ENCODE data around the gene ARL6IP1.
A peak's percentile ranks its signal among the peaks of the same experiment; 100 is the strongest.

Gene ARL6IP1

DNA sequence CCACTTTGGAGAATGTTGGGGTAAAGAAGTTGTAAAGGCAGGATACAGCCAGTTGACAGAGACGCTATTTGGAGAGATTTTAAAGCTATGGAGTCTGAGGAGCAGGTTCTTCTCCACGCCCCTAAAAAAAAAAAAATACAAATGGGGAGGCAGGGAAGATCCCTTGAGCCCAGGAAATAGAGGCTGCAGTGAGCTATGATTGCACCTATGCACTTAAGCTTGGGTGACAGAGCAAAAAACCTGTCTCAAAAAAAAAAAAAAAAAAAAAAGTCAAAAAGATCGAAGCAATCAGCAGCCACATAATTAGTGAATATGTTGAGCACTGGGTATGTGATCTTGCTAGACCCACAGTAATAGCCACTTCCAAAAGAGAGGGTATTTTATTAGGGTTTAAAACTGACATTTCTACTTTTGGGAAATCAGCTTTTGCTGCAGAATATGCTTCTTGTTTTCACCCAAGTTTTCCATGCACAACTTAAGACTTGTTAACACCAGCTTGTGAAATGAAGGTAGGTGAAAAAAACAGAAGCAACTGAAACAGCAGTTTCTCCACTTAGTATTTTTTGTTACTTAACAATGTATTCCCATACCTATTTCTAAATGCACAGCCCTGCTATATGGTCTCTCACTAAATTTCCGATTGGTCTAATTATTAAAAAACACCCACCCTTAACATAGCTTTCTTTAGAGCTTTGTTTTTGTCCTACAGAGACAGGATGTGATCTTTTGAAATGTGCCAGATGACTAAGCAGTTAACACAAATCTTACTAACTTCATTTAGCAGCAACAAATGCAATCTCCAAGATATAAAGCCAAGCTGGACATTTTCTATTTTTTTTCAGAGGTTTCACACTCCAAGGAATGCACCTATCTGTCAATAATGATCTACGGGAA lies 2.5 kb upstream of the ARL6IP1 start:
- H3K9me3 ChIP-seq (ENCODE audit: severe bottlenecking): no peaks in the 10 kb centered on the region
- TF ChIP-seq CTCF (IDR thresholded peaks at IDR 0.05; ENCODE audit: low read depth, low read length): no peak
- H3K27ac ChIP-seq: peak overlapping the region; percentile 36; the same call in 1 of the 2 replicates
- no peak for DNase-seq
- H3K27me3 ChIP-seq (ENCODE audit: insufficient read depth, low read depth, severe bottlenecking): no peaks in the 10 kb centered on the region
- H3K4me3 ChIP-seq (ENCODE audit: low read depth, low read length): no peak overlapping the region
- peaks cover 35% of the 10 kb centered on the region for H3K36me3 ChIP-seq

GRCh38 chr16:18802767-18803343 lies 1.5 kb upstream of the ARL6IP1 start:
- no peak for TF ChIP-seq CTCF (IDR thresholded peaks at IDR 0.05; ENCODE audit: low read depth, low read length)
- Histone ChIP-seq H3K4me3 (ENCODE audit: low read depth, low read length) (no peak overlapping the region), H3K27me3 (ENCODE audit: insufficient read depth, low read depth, severe bottlenecking) (no peaks in the 10 kb centered on the region), H3K9me3 (ENCODE audit: severe bottlenecking) (no peaks in the 10 kb centered on the region), H3K27ac (no peak overlapping the region; the same call in 1 of the 2 replicates), H3K36me3 (peaks cover 33% of the 10 kb centered on the region)
- no peak for DNase-seq

DNA sequence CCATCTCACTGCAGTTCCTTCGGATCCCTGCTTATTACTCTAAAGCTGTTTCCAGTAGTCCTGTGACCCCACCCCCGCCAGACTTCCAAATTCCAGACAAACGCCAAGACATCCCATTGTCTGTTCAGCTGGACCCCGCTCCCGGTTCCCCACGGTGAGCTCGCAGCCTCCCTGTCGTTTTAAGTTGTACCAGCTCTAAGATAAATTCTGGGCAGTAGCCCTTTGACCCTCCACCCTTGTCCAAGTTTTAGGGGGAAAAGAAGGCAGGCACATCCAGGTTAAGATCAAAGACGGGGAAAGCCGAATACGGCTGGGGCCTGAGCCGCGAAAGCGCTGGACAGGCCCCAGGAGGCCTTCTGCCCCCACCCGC lies 589 bp downstream of the ARL6IP1 start:
- Histone ChIP-seq H3K27me3 (ENCODE audit: insufficient read depth, low read depth, severe bottlenecking) (no peaks in the 10 kb centered on the region), H3K9me3 (ENCODE audit: severe bottlenecking) (no peaks in the 10 kb centered on the region), H3K4me3 (ENCODE audit: low read depth, low read length) (peak overlapping the region; percentile 78), H3K36me3 (peaks cover 35% of the 10 kb centered on the region), H3K27ac (peak overlapping the region; percentile 89)
- no peak for TF ChIP-seq CTCF (IDR thresholded peaks at IDR 0.05; ENCODE audit: low read depth, low read length)
- DNase-seq: no peak

- no peak for DNase-seq
- no peak for TF ChIP-seq CTCF (IDR thresholded peaks at IDR 0.05; ENCODE audit: low read depth, low read length)
- Histone ChIP-seq H3K4me3 (ENCODE audit: low read depth, low read length) (peak overlapping the region; percentile 78), H3K27ac (peak overlapping the region; percentile 89), H3K27me3 (ENCODE audit: insufficient read depth, low read depth, severe bottlenecking) (no peaks in the 10 kb centered on the region), H3K9me3 (ENCODE audit: severe bottlenecking) (no peaks in the 10 kb centered on the region), H3K36me3 (peaks cover 40% of the 10 kb centered on the region)
These were observed 1.1 kb downstream of the ARL6IP1 start for GRCh38 chr16:18800293-18800692.

DNA sequence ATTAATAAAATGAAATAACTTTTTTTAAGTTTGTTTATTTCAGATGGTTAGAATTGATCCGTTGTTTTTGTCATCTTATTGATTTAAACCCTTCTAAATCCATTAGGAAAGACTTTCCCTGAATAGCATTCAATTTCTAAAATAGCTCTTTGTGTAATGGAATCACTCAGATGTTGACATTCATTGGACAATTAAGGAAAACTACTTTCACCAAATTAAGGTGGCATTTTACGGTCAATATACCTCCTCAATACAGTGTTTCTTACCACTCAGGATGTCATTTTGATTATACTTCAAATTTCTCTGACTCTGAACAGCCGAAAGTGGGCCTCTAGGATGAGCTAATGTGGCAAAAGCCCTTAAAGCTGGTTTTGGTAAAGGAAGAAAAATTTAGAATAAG lies 1.8 kb downstream of the ARL6IP1 start:
- Histone ChIP-seq H3K9me3 (ENCODE audit: severe bottlenecking) (no peaks in the 10 kb centered on the region), H3K27me3 (ENCODE audit: insufficient read depth, low read depth, severe bottlenecking) (no peaks in the 10 kb centered on the region), H3K36me3 (peaks cover 42% of the 10 kb centered on the region), H3K4me3 (ENCODE audit: low read depth, low read length) (peak overlapping the region; percentile 78), H3K27ac (0 out of 2 replicates have a peak overlapping the region, but pooled peaks have one; percentile 89)
- no peak for TF ChIP-seq CTCF (IDR thresholded peaks at IDR 0.05; ENCODE audit: low read depth, low read length)
- no peak for DNase-seq

All from WERI-Rb-1 (cell line).